ENCODE data around the gene DCDC1.

Gene DCDC1

GRCh38 chr11:30861531-30861930, 508.0 kb downstream of the DCDC1 start:
- DNase-seq (ENCODE audit: low read depth in 1 of 2, low spot score in 1 of 2) = no peak

- DNase-seq (ENCODE audit: low read depth in 1 of 2, low spot score in 1 of 2) = no peak
Observed at GRCh38 chr11:30861064-30861463, 508.5 kb downstream of the DCDC1 start.

GRCh38 chr11:30860146-30860545, 509.4 kb downstream of the DCDC1 start:
- no peak for DNase-seq (ENCODE audit: low read depth in 1 of 2, low spot score in 1 of 2)

GRCh38 chr11:30859669-30860068, 509.9 kb downstream of the DCDC1 start:
- no peak for DNase-seq (ENCODE audit: low read depth in 1 of 2, low spot score in 1 of 2)

GRCh38 chr11:30855383-30856006, 514.0 kb downstream of the DCDC1 start:
- no peak for DNase-seq (ENCODE audit: low read depth in 1 of 2, low spot score in 1 of 2)

GRCh38 chr11:30853439-30853838, 516.1 kb downstream of the DCDC1 start:
- no peak for DNase-seq (ENCODE audit: low read depth in 1 of 2, low spot score in 1 of 2)

- DNase-seq (ENCODE audit: low read depth in 1 of 2, low spot score in 1 of 2) = no peak
Observed at GRCh38 chr11:30852645-30853044, 516.9 kb downstream of the DCDC1 start.

- no peak for DNase-seq (ENCODE audit: low read depth in 1 of 2, low spot score in 1 of 2)
Observed at GRCh38 chr11:30852091-30852490, 517.4 kb downstream of the DCDC1 start.

GRCh38 chr11:30837252-30837651, 532.3 kb downstream of the DCDC1 start:
- DNase-seq (ENCODE audit: low read depth in 1 of 2, low spot score in 1 of 2) = no peak

- DNase-seq (ENCODE audit: low read depth in 1 of 2, low spot score in 1 of 2) = no peak
Observed at GRCh38 chr11:30832831-30833230, 536.7 kb downstream of the DCDC1 start.

GRCh38 chr11:30830681-30831080, 538.9 kb downstream of the DCDC1 start:
- DNase-seq (ENCODE audit: low read depth in 1 of 2, low spot score in 1 of 2) = no peak

- DNase-seq (ENCODE audit: low read depth in 1 of 2, low spot score in 1 of 2) = no peak
Observed at GRCh38 chr11:30826911-30827310, 542.6 kb downstream of the DCDC1 start.

GRCh38 chr11:30825723-30826122, 543.8 kb downstream of the DCDC1 start:
- no peak for DNase-seq (ENCODE audit: low read depth in 1 of 2, low spot score in 1 of 2)

GRCh38 chr11:30823119-30823518, 546.4 kb downstream of the DCDC1 start:
- DNase-seq (ENCODE audit: low read depth in 1 of 2, low spot score in 1 of 2) = no peak

- no peak for DNase-seq (ENCODE audit: low read depth in 1 of 2, low spot score in 1 of 2)
Observed at GRCh38 chr11:30821438-30821965, 548.0 kb downstream of the DCDC1 start.

- DNase-seq (ENCODE audit: low read depth in 1 of 2, low spot score in 1 of 2) = no peak
Observed at GRCh38 chr11:30818721-30819120, 550.8 kb downstream of the DCDC1 start.

GRCh38 chr11:30816959-30817880, 552.3 kb downstream of the DCDC1 start:
- no peak for DNase-seq (ENCODE audit: low read depth in 1 of 2, low spot score in 1 of 2)

GRCh38 chr11:30815619-30816018, 553.9 kb downstream of the DCDC1 start:
- DNase-seq (ENCODE audit: low read depth in 1 of 2, low spot score in 1 of 2) = no peak

GRCh38 chr11:30814737-30815136, 554.8 kb downstream of the DCDC1 start:
- DNase-seq (ENCODE audit: low read depth in 1 of 2, low spot score in 1 of 2) = no peak
